Neural cell (in vitro differentiated cells): ENCODE measurements around the gene RMRP.

ENCODE experiments used
- SMC3 ChIP-seq: fragments of 450-650 bp; conservative IDR thresholded peaks from 2 replicates; pipeline ENCODE4 v1.6.1; 2014; ENCODE audit warnings: antibody characterized with exemption, mild to moderate bottlenecking, moderate library complexity; ENCODE audit not compliant: poor library complexity
- TF ChIP-seq, protein P1 (sequence below): fragments of 450-650 bp; IDR thresholded peaks from 2 replicates; pipeline ENCODE4 v1.5.1; 2014; ENCODE audit warnings: antibody characterized with exemption, mild to moderate bottlenecking, moderate library complexity; ENCODE audit not compliant: poor library complexity, severe bottlenecking

DNA sequence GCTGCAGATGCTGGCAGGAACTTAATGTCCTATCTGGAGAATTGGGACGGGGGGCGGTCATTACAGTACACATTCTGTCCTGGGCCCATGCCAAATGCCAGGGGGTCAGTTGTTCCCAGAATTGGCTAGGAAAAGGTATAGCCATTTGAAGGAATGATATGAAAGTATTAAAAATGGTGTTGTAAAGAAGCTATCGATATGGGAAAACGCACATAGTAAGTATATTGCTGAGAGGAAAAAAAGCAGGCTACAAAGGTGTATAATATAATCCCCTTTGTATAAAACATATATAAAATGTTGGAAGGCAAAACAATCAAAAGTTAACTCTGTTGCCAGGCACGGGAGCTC, 7.6 kb upstream of the RMRP start:
- no peak for TF ChIP-seq SMC3
- TF ChIP-seq, protein P1, sequence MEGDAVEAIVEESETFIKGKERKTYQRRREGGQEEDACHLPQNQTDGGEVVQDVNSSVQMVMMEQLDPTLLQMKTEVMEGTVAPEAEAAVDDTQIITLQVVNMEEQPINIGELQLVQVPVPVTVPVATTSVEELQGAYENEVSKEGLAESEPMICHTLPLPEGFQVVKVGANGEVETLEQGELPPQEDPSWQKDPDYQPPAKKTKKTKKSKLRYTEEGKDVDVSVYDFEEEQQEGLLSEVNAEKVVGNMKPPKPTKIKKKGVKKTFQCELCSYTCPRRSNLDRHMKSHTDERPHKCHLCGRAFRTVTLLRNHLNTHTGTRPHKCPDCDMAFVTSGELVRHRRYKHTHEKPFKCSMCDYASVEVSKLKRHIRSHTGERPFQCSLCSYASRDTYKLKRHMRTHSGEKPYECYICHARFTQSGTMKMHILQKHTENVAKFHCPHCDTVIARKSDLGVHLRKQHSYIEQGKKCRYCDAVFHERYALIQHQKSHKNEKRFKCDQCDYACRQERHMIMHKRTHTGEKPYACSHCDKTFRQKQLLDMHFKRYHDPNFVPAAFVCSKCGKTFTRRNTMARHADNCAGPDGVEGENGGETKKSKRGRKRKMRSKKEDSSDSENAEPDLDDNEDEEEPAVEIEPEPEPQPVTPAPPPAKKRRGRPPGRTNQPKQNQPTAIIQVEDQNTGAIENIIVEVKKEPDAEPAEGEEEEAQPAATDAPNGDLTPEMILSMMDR = no peak
